ENCODE measurements around the gene POLD1.

DNA sequence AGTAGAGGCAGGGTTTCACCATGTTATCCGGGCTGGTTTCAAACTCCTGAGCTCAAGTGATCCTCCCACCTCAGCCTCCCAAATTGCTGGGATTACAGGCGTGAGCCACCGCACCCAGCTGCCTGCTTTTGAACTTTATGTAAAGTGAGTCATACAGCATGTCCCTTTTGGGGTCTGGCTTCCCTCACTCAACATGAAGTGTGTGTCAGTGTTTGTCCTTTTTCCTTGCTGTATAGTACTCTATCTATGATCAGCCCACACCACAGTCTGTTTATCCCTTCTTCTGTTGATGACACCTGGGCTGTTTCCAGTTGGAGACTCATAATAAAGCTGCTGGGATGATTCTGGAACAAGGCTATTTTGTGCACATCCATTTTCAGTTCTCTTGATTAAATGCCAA is 36.7 kb downstream of the POLD1 start:
- TF ChIP-seq, protein P1, sequence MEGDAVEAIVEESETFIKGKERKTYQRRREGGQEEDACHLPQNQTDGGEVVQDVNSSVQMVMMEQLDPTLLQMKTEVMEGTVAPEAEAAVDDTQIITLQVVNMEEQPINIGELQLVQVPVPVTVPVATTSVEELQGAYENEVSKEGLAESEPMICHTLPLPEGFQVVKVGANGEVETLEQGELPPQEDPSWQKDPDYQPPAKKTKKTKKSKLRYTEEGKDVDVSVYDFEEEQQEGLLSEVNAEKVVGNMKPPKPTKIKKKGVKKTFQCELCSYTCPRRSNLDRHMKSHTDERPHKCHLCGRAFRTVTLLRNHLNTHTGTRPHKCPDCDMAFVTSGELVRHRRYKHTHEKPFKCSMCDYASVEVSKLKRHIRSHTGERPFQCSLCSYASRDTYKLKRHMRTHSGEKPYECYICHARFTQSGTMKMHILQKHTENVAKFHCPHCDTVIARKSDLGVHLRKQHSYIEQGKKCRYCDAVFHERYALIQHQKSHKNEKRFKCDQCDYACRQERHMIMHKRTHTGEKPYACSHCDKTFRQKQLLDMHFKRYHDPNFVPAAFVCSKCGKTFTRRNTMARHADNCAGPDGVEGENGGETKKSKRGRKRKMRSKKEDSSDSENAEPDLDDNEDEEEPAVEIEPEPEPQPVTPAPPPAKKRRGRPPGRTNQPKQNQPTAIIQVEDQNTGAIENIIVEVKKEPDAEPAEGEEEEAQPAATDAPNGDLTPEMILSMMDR (IDR thresholded peaks at IDR 0.05; ENCODE audit: insufficient read depth, low read length, poor library complexity, severe bottlenecking) = no peak
- no peak for TF ChIP-seq EZH2phosphoT487 (conservative IDR thresholded peaks at IDR 0.05; ENCODE audit: low read length)
